HEK293 (cell line): ENCODE data around the gene RNF224.

Experiments
- BCL11A ChIP-seq: fragments of 450-650 bp; formaldehyde crosslinking; IDR thresholded peaks from 2 replicates; pipeline ENCODE4 v1.5.1; 2016; ENCODE audit warnings: low read depth, missing biosample characterization, missing genetic modification characterization
- KLF16 ChIP-seq: fragments of 450-650 bp; formaldehyde crosslinking; IDR thresholded peaks from 2 replicates; pipeline ENCODE4 v1.5.1; 2017; ENCODE audit warnings: missing biosample characterization, missing genetic modification characterization
- MYNN ChIP-seq: fragments of 450-650 bp; formaldehyde crosslinking; IDR thresholded peaks from 2 replicates; pipeline ENCODE4 v1.5.1; 2016; ENCODE audit warnings: missing biosample characterization, missing genetic modification characterization, borderline replicate concordance
- TRIM28 ChIP-seq: IDR thresholded peaks from 2 replicates; pipeline ENCODE4 v1.6.1; 2011; ENCODE audit warnings: low read length, control low read depth, borderline replicate concordance
- YY1 ChIP-seq: fragments of 450-650 bp; formaldehyde crosslinking; IDR thresholded peaks from 2 replicates; pipeline ENCODE4 v1.5.1; 2018; ENCODE audit warnings: missing biosample characterization, missing genetic modification characterization
- ZBTB1 ChIP-seq: fragments of 450-650 bp; formaldehyde crosslinking; IDR thresholded peaks from 2 replicates; pipeline ENCODE4 v1.5.1; 2016; ENCODE audit warnings: missing biosample characterization, missing genetic modification characterization
- ZFHX2 ChIP-seq: fragments of 450-650 bp; formaldehyde crosslinking; conservative IDR thresholded peaks from 2 replicates; pipeline ENCODE4 v1.5.1; 2016; ENCODE audit warnings: missing biosample characterization, missing genetic modification characterization
- ZNF121 ChIP-seq: fragments of 450-650 bp; formaldehyde crosslinking; IDR thresholded peaks from 2 replicates; pipeline ENCODE4 v1.5.1; 2016; ENCODE audit warnings: missing biosample characterization, missing genetic modification characterization
- ZNF175 ChIP-seq: fragments of 450-650 bp; formaldehyde crosslinking; IDR thresholded peaks from 2 replicates; pipeline ENCODE4 v1.5.1; 2016; ENCODE audit warnings: missing biosample characterization, missing genetic modification characterization
- ZNF184 ChIP-seq: fragments of 450-650 bp; IDR thresholded peaks from 2 replicates; pipeline ENCODE4 v1.5.1; 2018; ENCODE audit warnings: missing biosample characterization, mild to moderate bottlenecking, missing genetic modification characterization
- ZNF544 ChIP-seq: fragments of 450-650 bp; formaldehyde crosslinking; IDR thresholded peaks from 2 replicates; pipeline ENCODE4 v1.5.0; 2017; ENCODE audit warnings: missing biosample characterization, missing genetic modification characterization
- ZNF677 ChIP-seq: fragments of 450-650 bp; IDR thresholded peaks from 2 replicates; pipeline ENCODE4 v1.5.0; 2018; ENCODE audit warnings: missing biosample characterization, mild to moderate bottlenecking, missing genetic modification characterization, moderate library complexity
- TF ChIP-seq, protein P1 (sequence below): fragments of 450-650 bp; formaldehyde crosslinking; IDR thresholded peaks from 2 replicates; pipeline ENCODE4 v1.5.1; 2016; ENCODE audit warnings: missing biosample characterization, missing genetic modification characterization
- TF ChIP-seq, protein P2 (sequence below): fragments of 450-650 bp; formaldehyde crosslinking; conservative IDR thresholded peaks from 2 replicates; pipeline ENCODE4 v1.5.1; 2016; ENCODE audit warnings: low read depth, missing biosample characterization, missing genetic modification characterization

DNA sequence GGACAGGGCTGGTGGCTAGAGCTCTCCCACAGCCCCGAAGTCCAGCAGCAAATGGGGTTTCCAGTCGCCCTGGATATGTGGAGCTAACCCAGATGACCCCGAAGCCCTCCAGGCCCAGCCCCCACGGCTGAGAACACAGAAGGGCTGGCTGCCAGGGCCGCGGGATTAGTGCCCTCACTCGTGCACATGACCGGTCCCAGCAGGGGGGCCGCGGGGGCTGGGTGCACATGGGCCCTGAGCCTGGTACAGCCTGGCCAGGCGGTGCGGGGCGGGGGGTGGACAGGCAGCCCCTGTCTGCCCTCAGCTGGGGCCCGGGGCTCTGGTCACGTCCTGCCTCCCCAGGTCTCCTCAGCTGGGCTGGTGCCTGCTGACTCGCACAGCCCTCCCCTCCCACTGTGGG lies 32.9 kb upstream of the RNF224 start:
- no peak for TF ChIP-seq ZNF121 (tag by site-specific recombination)
- no peak for TF ChIP-seq MYNN (tag by site-specific recombination)
- TF ChIP-seq, protein P1, sequence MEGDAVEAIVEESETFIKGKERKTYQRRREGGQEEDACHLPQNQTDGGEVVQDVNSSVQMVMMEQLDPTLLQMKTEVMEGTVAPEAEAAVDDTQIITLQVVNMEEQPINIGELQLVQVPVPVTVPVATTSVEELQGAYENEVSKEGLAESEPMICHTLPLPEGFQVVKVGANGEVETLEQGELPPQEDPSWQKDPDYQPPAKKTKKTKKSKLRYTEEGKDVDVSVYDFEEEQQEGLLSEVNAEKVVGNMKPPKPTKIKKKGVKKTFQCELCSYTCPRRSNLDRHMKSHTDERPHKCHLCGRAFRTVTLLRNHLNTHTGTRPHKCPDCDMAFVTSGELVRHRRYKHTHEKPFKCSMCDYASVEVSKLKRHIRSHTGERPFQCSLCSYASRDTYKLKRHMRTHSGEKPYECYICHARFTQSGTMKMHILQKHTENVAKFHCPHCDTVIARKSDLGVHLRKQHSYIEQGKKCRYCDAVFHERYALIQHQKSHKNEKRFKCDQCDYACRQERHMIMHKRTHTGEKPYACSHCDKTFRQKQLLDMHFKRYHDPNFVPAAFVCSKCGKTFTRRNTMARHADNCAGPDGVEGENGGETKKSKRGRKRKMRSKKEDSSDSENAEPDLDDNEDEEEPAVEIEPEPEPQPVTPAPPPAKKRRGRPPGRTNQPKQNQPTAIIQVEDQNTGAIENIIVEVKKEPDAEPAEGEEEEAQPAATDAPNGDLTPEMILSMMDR (tag by site-specific recombination), result no peak
- TF ChIP-seq, protein P2, sequence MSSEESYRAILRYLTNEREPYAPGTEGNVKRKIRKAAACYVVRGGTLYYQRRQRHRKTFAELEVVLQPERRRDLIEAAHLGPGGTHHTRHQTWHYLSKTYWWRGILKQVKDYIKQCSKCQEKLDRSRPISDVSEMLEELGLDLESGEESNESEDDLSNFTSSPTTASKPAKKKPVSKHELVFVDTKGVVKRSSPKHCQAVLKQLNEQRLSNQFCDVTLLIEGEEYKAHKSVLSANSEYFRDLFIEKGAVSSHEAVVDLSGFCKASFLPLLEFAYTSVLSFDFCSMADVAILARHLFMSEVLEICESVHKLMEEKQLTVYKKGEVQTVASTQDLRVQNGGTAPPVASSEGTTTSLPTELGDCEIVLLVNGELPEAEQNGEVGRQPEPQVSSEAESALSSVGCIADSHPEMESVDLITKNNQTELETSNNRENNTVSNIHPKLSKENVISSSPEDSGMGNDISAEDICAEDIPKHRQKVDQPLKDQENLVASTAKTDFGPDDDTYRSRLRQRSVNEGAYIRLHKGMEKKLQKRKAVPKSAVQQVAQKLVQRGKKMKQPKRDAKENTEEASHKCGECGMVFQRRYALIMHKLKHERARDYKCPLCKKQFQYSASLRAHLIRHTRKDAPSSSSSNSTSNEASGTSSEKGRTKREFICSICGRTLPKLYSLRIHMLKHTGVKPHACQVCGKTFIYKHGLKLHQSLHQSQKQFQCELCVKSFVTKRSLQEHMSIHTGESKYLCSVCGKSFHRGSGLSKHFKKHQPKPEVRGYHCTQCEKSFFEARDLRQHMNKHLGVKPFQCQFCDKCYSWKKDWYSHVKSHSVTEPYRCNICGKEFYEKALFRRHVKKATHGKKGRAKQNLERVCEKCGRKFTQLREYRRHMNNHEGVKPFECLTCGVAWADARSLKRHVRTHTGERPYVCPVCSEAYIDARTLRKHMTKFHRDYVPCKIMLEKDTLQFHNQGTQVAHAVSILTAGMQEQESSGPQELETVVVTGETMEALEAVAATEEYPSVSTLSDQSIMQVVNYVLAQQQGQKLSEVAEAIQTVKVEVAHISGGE (tag by site-specific recombination), result no peak
- TF ChIP-seq ZBTB1 (tag by site-specific recombination), result no peak
- TF ChIP-seq YY1 (tag by site-specific recombination), result no peak
- no peak for TF ChIP-seq ZNF544 (tag by site-specific recombination)
- no peak for TF ChIP-seq ZNF175 (tag by site-specific recombination)
- no peak for TF ChIP-seq BCL11A
- TF ChIP-seq ZFHX2 (tag by site-specific recombination), result no peak
- TF ChIP-seq KLF16 (tag by site-specific recombination), result no peak
- no peak for TF ChIP-seq ZNF677 (tag by site-specific recombination)
- TF ChIP-seq TRIM28, result no peak
- no peak for TF ChIP-seq ZNF184 (tag by site-specific recombination)
